Measurements from ENCODE around the gene GDPD5. TPM values are rescaled to one million over a fixed set of nuclear protein-coding genes. Genes with fewer than 3 reads are reported as not detected.

GDPD5 gene
- total RNA-seq, 1 donor from 2014 or later: 36.6 TPM

DNA sequence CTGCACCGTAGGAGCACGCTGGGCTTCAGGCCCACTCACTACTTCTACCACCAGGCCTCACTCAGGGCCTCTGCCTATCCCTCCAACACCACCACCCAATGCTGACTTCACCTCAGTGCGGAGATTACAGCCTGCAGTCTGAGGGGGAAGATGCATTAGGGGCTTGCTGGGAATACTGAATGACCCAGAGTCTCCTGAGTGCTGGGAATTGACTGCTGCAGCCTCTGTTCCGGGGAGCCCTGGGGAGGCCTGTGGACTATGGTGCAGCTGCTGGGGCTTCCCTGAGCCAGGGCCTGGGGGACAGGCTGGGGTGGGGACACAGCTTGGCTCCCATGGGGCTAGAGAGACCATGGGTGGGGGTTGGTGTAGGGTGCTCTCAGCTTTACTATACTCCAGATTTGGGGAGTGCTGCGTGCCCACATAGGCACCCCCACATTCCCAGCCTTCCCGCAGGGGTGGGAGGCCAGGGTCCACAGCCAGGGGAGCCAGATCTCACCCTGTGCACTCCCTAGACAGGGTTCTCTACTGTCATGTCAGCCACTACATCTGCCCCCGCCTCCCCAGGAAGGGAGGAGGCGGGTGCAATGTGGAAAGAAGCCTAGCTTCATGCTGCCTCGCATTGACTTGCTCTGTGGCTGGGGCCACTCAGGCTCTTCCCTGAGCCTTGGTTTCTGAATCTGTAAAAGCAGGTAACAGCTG lies 44.4 kb downstream of the GDPD5 start:
- no peak overlapping the region for H3K4me3 ChIP-seq

DNA sequence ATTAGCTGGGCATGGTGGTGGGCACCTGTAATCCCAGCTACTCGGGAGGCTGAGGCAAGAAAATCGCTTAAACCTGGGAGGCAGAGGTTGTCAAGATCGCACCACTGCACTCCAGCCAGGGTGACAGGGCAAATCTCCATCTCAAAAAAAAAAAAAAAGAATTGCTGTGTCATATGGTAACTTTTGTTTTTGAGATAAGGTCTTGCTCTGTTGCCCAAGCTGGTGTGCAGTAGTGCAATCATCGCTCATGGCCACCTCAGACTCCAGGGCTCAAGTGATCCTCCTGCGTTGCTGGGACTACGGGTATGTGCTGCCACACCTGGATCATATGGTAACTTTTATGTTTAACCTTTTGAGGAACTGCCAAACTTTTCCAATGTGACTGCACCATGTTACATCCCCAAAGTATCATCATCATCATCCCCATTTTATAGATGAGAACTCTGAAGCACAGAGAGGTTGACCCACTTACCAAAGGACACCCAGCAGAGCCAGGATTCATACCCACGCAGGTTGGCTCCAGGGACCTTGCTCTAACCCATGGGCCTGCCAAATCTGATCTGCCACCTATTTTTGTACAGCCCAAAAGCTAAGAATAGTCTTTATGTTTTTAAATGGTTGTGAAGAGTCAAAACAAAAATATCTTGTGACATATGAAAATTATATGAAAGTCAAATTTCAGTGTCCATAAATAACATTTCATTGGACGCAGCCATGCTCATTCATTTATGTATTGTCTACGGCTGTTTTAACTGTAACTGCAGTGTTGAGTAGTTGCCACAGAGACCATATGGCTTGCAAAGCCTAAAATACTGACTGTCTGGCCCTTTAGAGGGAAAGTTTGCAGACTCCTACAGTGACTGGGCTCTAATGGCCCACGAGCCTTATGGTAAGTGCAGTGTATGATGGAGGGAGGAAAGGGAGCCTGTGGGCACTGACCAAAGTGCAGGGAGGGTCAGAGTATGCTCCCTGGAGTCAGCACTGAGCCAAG lies 45.3 kb downstream of the GDPD5 start:
- Histone ChIP-seq H3K4me3 (no peak overlapping the region), H3K4me1 (peaks cover 10% of the 10 kb centered on the region), H3K9me3 (no peaks in the 10 kb centered on the region), H3K27ac (no peak overlapping the region), H3K36me3 (no peaks in the 10 kb centered on the region), H3K27me3 (no peaks in the 10 kb centered on the region)
- intact Hi-C loops (cut with DNase I): no loop called here
- no peak for DNase-seq (ENCODE audit: extremely low spot score in 2 of 2)
- TF ChIP-seq, protein P1, sequence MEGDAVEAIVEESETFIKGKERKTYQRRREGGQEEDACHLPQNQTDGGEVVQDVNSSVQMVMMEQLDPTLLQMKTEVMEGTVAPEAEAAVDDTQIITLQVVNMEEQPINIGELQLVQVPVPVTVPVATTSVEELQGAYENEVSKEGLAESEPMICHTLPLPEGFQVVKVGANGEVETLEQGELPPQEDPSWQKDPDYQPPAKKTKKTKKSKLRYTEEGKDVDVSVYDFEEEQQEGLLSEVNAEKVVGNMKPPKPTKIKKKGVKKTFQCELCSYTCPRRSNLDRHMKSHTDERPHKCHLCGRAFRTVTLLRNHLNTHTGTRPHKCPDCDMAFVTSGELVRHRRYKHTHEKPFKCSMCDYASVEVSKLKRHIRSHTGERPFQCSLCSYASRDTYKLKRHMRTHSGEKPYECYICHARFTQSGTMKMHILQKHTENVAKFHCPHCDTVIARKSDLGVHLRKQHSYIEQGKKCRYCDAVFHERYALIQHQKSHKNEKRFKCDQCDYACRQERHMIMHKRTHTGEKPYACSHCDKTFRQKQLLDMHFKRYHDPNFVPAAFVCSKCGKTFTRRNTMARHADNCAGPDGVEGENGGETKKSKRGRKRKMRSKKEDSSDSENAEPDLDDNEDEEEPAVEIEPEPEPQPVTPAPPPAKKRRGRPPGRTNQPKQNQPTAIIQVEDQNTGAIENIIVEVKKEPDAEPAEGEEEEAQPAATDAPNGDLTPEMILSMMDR (IDR thresholded peaks at IDR 0.05): no peak
- TF ChIP-seq POLR2AphosphoS5 (IDR thresholded peaks at IDR 0.05; ENCODE audit: insufficient read depth in 1 of 2, low read depth in 1 of 2) (no peak), POLR2A (IDR thresholded peaks at IDR 0.05) (no peak)

More for the DNA sequence above, 44.4 kb downstream of the GDPD5 start:
- DNase-seq (ENCODE audit: extremely low spot score in 2 of 2): no peak
- Histone ChIP-seq H3K27ac (no peak overlapping the region), H3K27me3 (no peaks in the 10 kb centered on the region), H3K4me1 (peaks cover 1% of the 10 kb centered on the region), H3K36me3 (no peaks in the 10 kb centered on the region), H3K9me3 (no peaks in the 10 kb centered on the region)
- intact Hi-C loops (cut with DNase I): no loop called here
- TF ChIP-seq, protein P1 (IDR thresholded peaks at IDR 0.05): no peak
- TF ChIP-seq POLR2A (IDR thresholded peaks at IDR 0.05) (no peak), POLR2AphosphoS5 (IDR thresholded peaks at IDR 0.05; ENCODE audit: insufficient read depth in 1 of 2, low read depth in 1 of 2) (no peak)

DNA sequence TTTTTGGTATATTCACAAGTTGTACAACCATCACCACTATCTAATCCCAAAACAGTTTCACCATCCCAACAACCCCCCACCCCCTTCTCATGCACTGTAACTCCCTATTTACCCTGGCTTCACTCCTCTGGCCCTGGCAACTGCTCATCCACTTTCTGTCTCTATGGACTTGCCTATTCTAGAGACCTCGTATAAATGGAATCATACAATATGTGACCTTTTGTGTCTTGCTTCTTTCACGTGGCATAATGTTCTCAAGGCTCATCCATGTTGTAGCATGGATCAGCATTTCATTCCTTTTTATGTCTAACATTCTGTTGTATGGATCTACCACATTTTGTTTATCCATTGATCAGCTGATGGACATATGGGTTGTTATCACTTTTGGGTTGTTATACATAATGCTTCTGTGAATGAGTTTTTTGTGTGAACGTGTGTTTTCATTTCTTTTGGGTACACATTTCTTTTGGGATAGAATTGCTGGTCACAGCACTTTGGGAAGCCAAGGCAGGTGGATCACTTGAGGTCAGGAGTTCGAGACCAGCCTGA lies 46.1 kb downstream of the GDPD5 start:
- H3K9me3 ChIP-seq: no peaks in the 10 kb centered on the region
- TF ChIP-seq POLR2AphosphoS5 (IDR thresholded peaks at IDR 0.05; ENCODE audit: insufficient read depth in 1 of 2, low read depth in 1 of 2) (no peak), POLR2A (IDR thresholded peaks at IDR 0.05) (no peak)
- TF ChIP-seq, protein P1 (IDR thresholded peaks at IDR 0.05): no peak
- no peaks in the 10 kb centered on the region for H3K27me3 ChIP-seq
- H3K4me3 ChIP-seq: no peak overlapping the region
- DNase-seq (ENCODE audit: extremely low spot score in 2 of 2): no peak
- H3K36me3 ChIP-seq: no peaks in the 10 kb centered on the region
- intact Hi-C loops (cut with DNase I): no loop called here
- peaks cover 17% of the 10 kb centered on the region for H3K4me1 ChIP-seq
- no peak overlapping the region for H3K27ac ChIP-seq

DNA sequence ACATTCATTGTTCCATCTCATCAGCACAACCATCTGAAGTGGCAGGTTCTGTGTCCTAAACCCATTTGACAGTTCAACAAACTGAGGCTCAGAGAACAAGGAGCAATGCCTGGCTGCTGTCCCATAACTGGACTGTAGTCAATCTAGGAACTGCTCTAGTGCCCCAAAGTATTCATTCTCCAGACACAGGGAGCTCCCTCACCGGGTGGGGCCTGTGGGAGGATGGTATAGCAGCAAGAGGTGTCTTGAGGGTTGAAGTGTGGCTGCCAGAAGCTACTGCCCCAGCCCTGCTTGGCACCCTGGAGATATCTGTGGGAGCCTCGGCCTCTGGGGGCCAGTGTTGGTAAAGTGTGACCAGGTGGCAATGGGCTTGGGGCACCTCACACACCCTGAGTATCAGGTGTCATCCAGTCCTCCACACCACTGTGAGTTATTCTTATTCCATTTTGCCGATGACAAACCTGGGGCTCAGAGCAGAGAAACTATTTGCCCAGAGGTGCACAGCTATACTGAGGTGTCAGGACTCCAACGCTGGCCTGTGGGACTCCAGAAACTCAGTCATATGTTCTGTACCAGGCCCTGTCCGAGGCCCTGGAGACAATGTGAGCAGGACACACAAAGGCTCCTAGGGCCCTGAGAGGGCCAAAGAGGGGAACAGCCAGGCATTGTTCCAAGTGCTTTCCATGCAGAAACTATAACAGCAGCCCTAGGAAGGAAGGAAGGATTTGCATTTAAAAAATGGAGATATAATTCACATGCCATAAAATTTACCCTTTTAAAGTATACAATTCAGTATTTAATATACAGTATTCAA lies 46.8 kb downstream of the GDPD5 start:
- TF ChIP-seq POLR2AphosphoS5 (IDR thresholded peaks at IDR 0.05; ENCODE audit: insufficient read depth in 1 of 2, low read depth in 1 of 2): no peak
- TF ChIP-seq, protein P1 (IDR thresholded peaks at IDR 0.05): no peak
- no peak for TF ChIP-seq POLR2A (IDR thresholded peaks at IDR 0.05)

More for the DNA sequence above, 46.8 kb downstream of the GDPD5 start:
- Histone ChIP-seq H3K36me3 (no peaks in the 10 kb centered on the region), H3K9me3 (no peaks in the 10 kb centered on the region), H3K4me3 (no peak overlapping the region), H3K27me3 (no peaks in the 10 kb centered on the region), H3K27ac (no peak overlapping the region), H3K4me1 (peaks cover 24% of the 10 kb centered on the region)
- DNase-seq (ENCODE audit: extremely low spot score in 2 of 2): no peak
- intact Hi-C loops (cut with DNase I): no loop called here

Measured in vagina (tissue), 2 donors.